ENCODE data around the gene SEMA3G.

The SEMA3G gene

GRCh38 chr3:52479037-52479876 is 34.4 kb upstream of the SEMA3G start:
- DNase-seq (ENCODE audit: low read depth), result no peak

- no peak for DNase-seq (ENCODE audit: low read depth)
These were observed 32.8 kb upstream of the SEMA3G start for GRCh38 chr3:52477796-52478095.

- DNase-seq (ENCODE audit: low read depth), result no peak
These were observed 32.3 kb upstream of the SEMA3G start for GRCh38 chr3:52477076-52477795.

GRCh38 chr3:52473026-52473425 is 28.1 kb upstream of the SEMA3G start:
- DNase-seq (ENCODE audit: low read depth), result no peak

- DNase-seq (ENCODE audit: low read depth), result no peak
These were observed 27.5 kb upstream of the SEMA3G start for GRCh38 chr3:52472239-52473000.

- DNase-seq (ENCODE audit: low read depth), result no peak
These were observed 26.7 kb upstream of the SEMA3G start for GRCh38 chr3:52471371-52472238.

GRCh38 chr3:52470920-52471319 is 26.0 kb upstream of the SEMA3G start:
- DNase-seq (ENCODE audit: low read depth), result no peak

- no peak for DNase-seq (ENCODE audit: low read depth)
These were observed 24.1 kb upstream of the SEMA3G start for GRCh38 chr3:52469001-52469400.

- DNase-seq (ENCODE audit: low read depth), result no peak
These were observed 23.4 kb upstream of the SEMA3G start for GRCh38 chr3:52468336-52468735.

GRCh38 chr3:52463416-52463815 is 18.5 kb upstream of the SEMA3G start:
- DNase-seq (ENCODE audit: low read depth), result no peak

GRCh38 chr3:52461874-52462273 is 17.0 kb upstream of the SEMA3G start:
- no peak for DNase-seq (ENCODE audit: low read depth)

- DNase-seq (ENCODE audit: low read depth), result no peak
These were observed 14.1 kb upstream of the SEMA3G start for GRCh38 chr3:52458770-52459545.

GRCh38 chr3:52458031-52458760 is 13.3 kb upstream of the SEMA3G start:
- no peak for DNase-seq (ENCODE audit: low read depth)

- no peak for DNase-seq (ENCODE audit: low read depth)
These were observed 11.9 kb upstream of the SEMA3G start for GRCh38 chr3:52456800-52457183.

- no peak for DNase-seq (ENCODE audit: low read depth)
These were observed 11.4 kb upstream of the SEMA3G start for GRCh38 chr3:52456169-52456799.

- peak; percentile 98 for DNase-seq (ENCODE audit: low read depth)
These were observed 10.6 kb upstream of the SEMA3G start, which contains the start of gene NISCH for GRCh38 chr3:52455283-52456168. NISCH (plus strand) TSS chr3:52455604; CDS start chr3:52455642, 38 bp downstream.

GRCh38 chr3:52454938-52455282 is 10.0 kb upstream of the SEMA3G start:
- no peak for DNase-seq (ENCODE audit: low read depth)

GRCh38 chr3:52454250-52454937 is 9.5 kb upstream of the SEMA3G start:
- no peak for DNase-seq (ENCODE audit: low read depth)

All from stimulated activated CD8-positive, alpha-beta memory T cell treated with anti-CD3 and anti-CD28 coated beads, Interleukin-15, amount 100 ng/mL, for 24 hours (primary cell).